LNCAP (cell line): Measurements from ENCODE around the gene ZSCAN12.

Experiments used
- CTCF ChIP-seq: fragments of 450-650 bp; IDR thresholded peaks from 2 replicates; pipeline ENCODE4 v1.5.1; 2017; ENCODE audit warnings: mild to moderate bottlenecking

ZSCAN12 gene

GRCh38 chr6:28407401-28407800 is 7.9 kb upstream of the ZSCAN12 start:
- no peak for TF ChIP-seq CTCF

GRCh38 chr6:28402197-28402596 is 2.6 kb upstream of the ZSCAN12 start:
- TF ChIP-seq CTCF, result no peak

GRCh38 chr6:28401172-28401571 is 1.6 kb upstream of the ZSCAN12 start:
- TF ChIP-seq CTCF, result no peak

- TF ChIP-seq CTCF, result no peak
These were observed 540 bp upstream of the ZSCAN12 start for GRCh38 chr6:28400122-28400451.

GRCh38 chr6:28395918-28396317 is 3.6 kb downstream of the ZSCAN12 start:
- TF ChIP-seq CTCF, result no peak

- TF ChIP-seq CTCF, result peak; percentile 36
These were observed 5.5 kb downstream of the ZSCAN12 start for GRCh38 chr6:28393912-28394662.

- TF ChIP-seq CTCF, result no peak
These were observed 8.9 kb downstream of the ZSCAN12 start for GRCh38 chr6:28390688-28391087.

GRCh38 chr6:28384143-28384533 is 15.4 kb downstream of the ZSCAN12 start:
- TF ChIP-seq CTCF, result no peak
